HFFc6 (cell line): Measurements from ENCODE around the gene MECR. TPM values are rescaled to one million over a fixed set of nuclear protein-coding genes. Genes with fewer than 3 reads are reported as not detected.

Experiments
- DNase-seq: peaks from one replicate; pipeline ENCODE4 v3.0.0-alpha.2; 2018
- H3K27ac Mint-ChIP-seq: 2 replicates; pipeline ENCODE4 v1.8.0; 2020; ENCODE audit warnings: mild to moderate bottlenecking, mixed read lengths
- H3K27me3 Mint-ChIP-seq: 2 replicates; pipeline ENCODE4 v1.8.0; 2021; ENCODE audit warnings: mild to moderate bottlenecking, moderate library complexity, mixed read lengths; ENCODE audit not compliant: insufficient read depth
- H3K36me3 Mint-ChIP-seq: 2 replicates; pipeline ENCODE4 v1.8.0; 2021; ENCODE audit warnings: low read depth, mixed read lengths
- H3K4me1 Mint-ChIP-seq: 2 replicates; pipeline ENCODE4 v1.8.0; 2020; ENCODE audit warnings: low read depth, mixed read lengths
- H3K4me3 Mint-ChIP-seq: 2 replicates; pipeline ENCODE4 v1.8.0; 2020; ENCODE audit warnings: mild to moderate bottlenecking, moderate library complexity, mixed read lengths
- H3K9me3 Mint-ChIP-seq: 2 replicates; pipeline ENCODE4 v1.8.0; 2020; ENCODE audit warnings: mild to moderate bottlenecking, mixed read lengths
- total RNA-seq, 6 experiments: library from RNA; stranded (reverse); fragmentation: NEBNext Ultra II Directional; extraction: Animal tissue kit (Norgen Biotek cat#: 25700); gene quantifications; 2 replicates in 1 of 6; 3 replicates in 5 of 6; pipeline ENCODE4 v1.2.3, GENCODE V29; 2021
- TF ChIP-seq, protein P1 (sequence below): fragments of 200-600 bp; sonication (generic); IDR thresholded peaks from 2 replicates; pipeline ENCODE4 v1.5.0; 2021; ENCODE audit warnings: antibody characterized with exemption, mild to moderate bottlenecking

Gene MECR
- total RNA-seq, 6 experiments from 2014 or later: 20.5 to 27.1 (median 21.9) TPM

DNA sequence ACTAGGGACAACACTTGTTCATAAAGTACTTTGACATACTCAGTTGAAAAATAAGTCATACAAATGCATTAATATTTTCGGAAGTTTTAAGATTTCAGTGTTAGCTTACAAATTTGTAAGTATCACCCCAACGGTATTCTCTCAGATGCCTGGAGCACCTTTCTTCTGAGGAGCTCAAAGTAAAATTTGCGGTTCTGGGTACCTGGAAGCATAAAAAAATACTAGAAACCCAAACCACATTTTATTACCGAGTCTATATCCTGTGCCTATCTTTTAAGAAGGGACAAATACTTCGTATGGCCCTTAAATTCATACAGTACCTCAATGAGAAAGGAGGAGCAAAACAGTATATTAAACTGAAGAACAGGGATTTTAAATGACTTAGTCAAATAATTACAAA lies 59.2 kb downstream of the MECR start:
- Mint-ChIP-seq H3K27me3 (no peaks in the 10 kb centered on the region; the same call in 1 of the 2 replicates), H3K36me3 (peaks cover 45% of the 10 kb centered on the region), H3K9me3 (no peaks in the 10 kb centered on the region), H3K4me1 (peaks cover 61% of the 10 kb centered on the region), H3K27ac (peak overlapping the region; percentile 47), H3K4me3 (no peak overlapping the region)
- TF ChIP-seq, protein P1, sequence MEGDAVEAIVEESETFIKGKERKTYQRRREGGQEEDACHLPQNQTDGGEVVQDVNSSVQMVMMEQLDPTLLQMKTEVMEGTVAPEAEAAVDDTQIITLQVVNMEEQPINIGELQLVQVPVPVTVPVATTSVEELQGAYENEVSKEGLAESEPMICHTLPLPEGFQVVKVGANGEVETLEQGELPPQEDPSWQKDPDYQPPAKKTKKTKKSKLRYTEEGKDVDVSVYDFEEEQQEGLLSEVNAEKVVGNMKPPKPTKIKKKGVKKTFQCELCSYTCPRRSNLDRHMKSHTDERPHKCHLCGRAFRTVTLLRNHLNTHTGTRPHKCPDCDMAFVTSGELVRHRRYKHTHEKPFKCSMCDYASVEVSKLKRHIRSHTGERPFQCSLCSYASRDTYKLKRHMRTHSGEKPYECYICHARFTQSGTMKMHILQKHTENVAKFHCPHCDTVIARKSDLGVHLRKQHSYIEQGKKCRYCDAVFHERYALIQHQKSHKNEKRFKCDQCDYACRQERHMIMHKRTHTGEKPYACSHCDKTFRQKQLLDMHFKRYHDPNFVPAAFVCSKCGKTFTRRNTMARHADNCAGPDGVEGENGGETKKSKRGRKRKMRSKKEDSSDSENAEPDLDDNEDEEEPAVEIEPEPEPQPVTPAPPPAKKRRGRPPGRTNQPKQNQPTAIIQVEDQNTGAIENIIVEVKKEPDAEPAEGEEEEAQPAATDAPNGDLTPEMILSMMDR: no peak
- no peak for DNase-seq

DNA sequence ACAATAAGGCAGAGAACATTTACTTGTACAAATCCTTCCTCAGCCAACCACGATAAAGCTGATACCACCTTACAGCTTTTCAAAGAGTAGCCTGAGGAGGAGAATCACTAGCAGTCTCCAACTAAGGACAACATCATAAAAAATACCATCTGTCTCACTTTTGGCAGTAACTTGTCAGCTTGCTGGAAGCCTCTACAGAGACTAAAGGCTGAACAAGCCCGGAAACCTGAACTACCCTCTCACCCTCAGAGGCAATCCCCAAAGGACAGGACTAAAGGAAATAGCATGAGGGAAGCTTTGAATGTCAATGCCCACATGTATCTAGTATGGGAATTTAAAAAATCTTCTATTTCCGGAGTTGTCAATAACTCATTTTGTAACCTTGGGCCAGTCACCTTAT lies 59.6 kb downstream of the MECR start:
- Mint-ChIP-seq H3K36me3 (peaks cover 48% of the 10 kb centered on the region), H3K27ac (peak overlapping the region; percentile 47), H3K4me3 (no peak overlapping the region), H3K27me3 (no peaks in the 10 kb centered on the region; the same call in 1 of the 2 replicates), H3K4me1 (peaks cover 61% of the 10 kb centered on the region), H3K9me3 (no peaks in the 10 kb centered on the region)
- DNase-seq: no peak
- TF ChIP-seq, protein P1: no peak

DNA sequence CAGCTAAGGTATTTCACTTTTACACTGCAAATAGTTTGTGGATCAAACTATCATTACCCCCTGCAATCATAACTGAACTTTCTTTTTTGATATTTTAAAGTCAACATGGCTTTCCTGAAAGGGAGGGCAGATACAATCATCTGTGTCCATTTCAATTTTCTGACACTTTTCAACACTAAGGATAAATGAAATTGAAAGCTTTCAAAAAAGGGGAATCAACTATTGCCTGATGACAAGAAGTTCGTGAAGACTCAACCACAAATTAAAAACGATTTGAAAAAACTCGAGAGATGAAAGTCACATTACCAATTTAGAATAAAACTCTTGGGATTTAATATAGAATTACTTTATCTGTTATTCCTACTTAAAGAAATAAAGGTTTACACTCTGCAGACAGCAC lies 60.8 kb downstream of the MECR start:
- Mint-ChIP-seq H3K36me3 (peaks cover 53% of the 10 kb centered on the region), H3K27me3 (peaks cover 1% of the 10 kb centered on the region; the same call in 1 of the 2 replicates), H3K9me3 (no peaks in the 10 kb centered on the region), H3K27ac (no peak overlapping the region), H3K4me1 (peaks cover 70% of the 10 kb centered on the region), H3K4me3 (no peak overlapping the region)
- TF ChIP-seq, protein P1: no peak
- no peak for DNase-seq

DNA sequence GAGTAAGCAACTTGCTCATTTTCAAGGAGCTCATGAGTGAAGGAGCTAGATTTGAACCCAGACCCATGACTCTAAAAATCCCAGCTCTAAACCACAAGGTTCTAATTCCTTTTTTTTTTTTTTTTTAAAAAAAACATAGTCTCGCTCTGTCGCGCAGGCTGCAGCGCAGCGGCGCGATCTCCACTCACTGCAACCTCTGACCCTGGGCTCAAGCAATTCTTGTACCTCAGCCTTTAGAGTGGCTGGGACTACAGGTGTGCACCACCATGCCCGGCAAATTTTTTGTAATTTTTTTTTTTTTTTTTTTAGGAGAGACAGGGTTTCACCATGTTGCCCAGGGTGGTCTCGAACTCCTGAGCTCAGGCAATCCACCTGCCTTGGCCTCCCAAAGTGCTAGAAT lies 62.8 kb downstream of the MECR start:
- Mint-ChIP-seq H3K27ac (no peak overlapping the region), H3K36me3 (peaks cover 62% of the 10 kb centered on the region), H3K9me3 (no peaks in the 10 kb centered on the region), H3K27me3 (peaks cover 2% of the 10 kb centered on the region; the same call in 1 of the 2 replicates), H3K4me1 (peaks cover 84% of the 10 kb centered on the region), H3K4me3 (no peak overlapping the region)
- TF ChIP-seq, protein P1: no peak
- no peak for DNase-seq

DNA sequence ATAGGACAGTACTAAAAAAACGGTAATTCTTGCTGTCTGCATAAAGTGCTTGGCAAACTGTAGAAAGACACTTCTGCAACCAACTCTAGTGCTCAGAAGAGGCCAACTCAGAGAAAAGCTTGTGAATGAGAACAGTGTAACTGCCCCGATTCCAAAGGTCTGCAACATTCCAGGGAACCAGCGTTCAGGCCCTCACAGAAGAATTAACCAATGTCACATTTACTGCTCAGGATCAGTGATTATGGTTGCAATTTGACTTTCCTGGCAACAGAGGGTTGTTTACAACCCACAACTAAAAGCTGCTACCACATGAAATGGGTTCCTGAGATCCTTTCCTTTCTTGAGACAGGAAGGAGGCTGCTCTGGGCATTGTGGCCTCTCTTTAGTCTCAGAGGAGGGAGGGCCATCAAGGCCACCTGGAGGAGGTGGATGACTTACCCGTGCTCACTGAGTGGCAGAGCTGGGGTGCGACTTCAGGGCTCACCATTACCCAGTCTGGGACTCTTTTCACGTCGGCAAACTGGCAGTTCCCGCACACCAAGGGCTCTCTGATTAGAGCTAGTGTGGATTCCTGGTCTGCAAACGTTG lies 64.3 kb downstream of the MECR start:
- peak overlapping the region; percentile 64 for H3K27ac Mint-ChIP-seq
- TF ChIP-seq, protein P1: no peak
- H3K27me3 Mint-ChIP-seq: peaks cover 2% of the 10 kb centered on the region; the same call in 1 of the 2 replicates
- H3K9me3 Mint-ChIP-seq: no peaks in the 10 kb centered on the region
- no peak overlapping the region; the same call in 1 of the 2 replicates for H3K4me3 Mint-ChIP-seq
- no peak for DNase-seq
- H3K4me1 Mint-ChIP-seq: peaks cover 81% of the 10 kb centered on the region
- H3K36me3 Mint-ChIP-seq: peaks cover 58% of the 10 kb centered on the region
